Effector memory CD8-positive, alpha-beta T cell (primary cell): ENCODE data around the gene ENAM.

Experiments used
- ATAC-seq: fragments of 150-1000 bp; cut with Tn5 transposase; replicated peaks from 2 replicates; pipeline ENCODE4 v1.10.0; 2021; ENCODE audit warnings: mild to moderate bottlenecking, moderate library complexity
- DNase-seq, 3 experiments: peaks; one replicate each; pipeline ENCODE4 v3.0.0; 2021
- H3K27ac Mint-ChIP-seq, 2 donors: one replicate each; pipeline ENCODE4 v1.8.0; 2022; ENCODE audit warnings: mild to moderate bottlenecking in 2 of 2, mixed read lengths in 2 of 2, moderate library complexity in 2 of 2
- H3K27me3 Mint-ChIP-seq, 2 donors: one replicate each; pipeline ENCODE4 v1.8.0; 2022; ENCODE audit warnings: mixed read lengths in 2 of 2
- H3K36me3 Mint-ChIP-seq: one replicate; pipeline ENCODE4 v1.8.0; 2022; ENCODE audit warnings: mild to moderate bottlenecking, moderate library complexity, mixed read lengths; ENCODE audit not compliant: insufficient read depth
- H3K4me1 Mint-ChIP-seq, 2 donors: one replicate each; pipeline ENCODE4 v1.8.0; 2022; ENCODE audit warnings: low read depth in 2 of 2, mixed read lengths in 2 of 2
- H3K4me3 Mint-ChIP-seq, 2 donors: one replicate each; pipeline ENCODE4 v1.8.0; 2022; ENCODE audit warnings: mild to moderate bottlenecking in 2 of 2, mixed read lengths in 2 of 2, moderate library complexity in 2 of 2
- H3K9me3 Mint-ChIP-seq, 2 donors: one replicate each; pipeline ENCODE4 v1.8.0; 2022; ENCODE audit warnings: mixed read lengths in 2 of 2
- total RNA-seq, 9 experiments: gene quantifications; one replicate each; lab custom pipeline; 2026; lab: John Stamatoyannopoulos, UW

Gene ENAM
- 0 to 0.11 (median 0) reads per million in 9 experiments for total RNA-seq

- ATAC-seq (no peak), DNase-seq (no peak)
- H3K27me3 Mint-ChIP-seq = peaks cover 0 to 5% of the 10 kb centered on the region in 2 donors
- peaks cover 2% of the 10 kb centered on the region for H3K36me3 Mint-ChIP-seq
- no peak within 1 kb of the TSS for H3K4me3 Mint-ChIP-seq
- no peak within 1 kb of the TSS for H3K27ac Mint-ChIP-seq
- no peaks in the 10 kb centered on the region for H3K4me1 Mint-ChIP-seq
- H3K9me3 Mint-ChIP-seq = no peaks in the 10 kb centered on the region
These were observed at the start of gene ENAM for GRCh38 chr4:70628444-70628843. Gene ENAM (plus strand): TSS chr4:70628744. CDS start chr4:70629501, 757 bp downstream.

GRCh38 chr4:70581980-70582379 lies 46.6 kb upstream of the ENAM start:
- H3K27me3 Mint-ChIP-seq = peaks cover 17 to 18% of the 10 kb centered on the region in 2 donors
- no peak overlapping the region for H3K4me3 Mint-ChIP-seq
- H3K4me1 Mint-ChIP-seq = no peaks in the 10 kb centered on the region
- H3K9me3 Mint-ChIP-seq = no peaks in the 10 kb centered on the region
- ATAC-seq = no peak
- no peak overlapping the region for H3K27ac Mint-ChIP-seq
- DNase-seq = no peak
- no peaks in the 10 kb centered on the region for H3K36me3 Mint-ChIP-seq

- no peak for ATAC-seq
- H3K36me3 Mint-ChIP-seq = no peaks in the 10 kb centered on the region
- H3K4me1 Mint-ChIP-seq = no peaks in the 10 kb centered on the region
- H3K9me3 Mint-ChIP-seq = no peaks in the 10 kb centered on the region
- H3K4me3 Mint-ChIP-seq = no peak overlapping the region
- no peak for DNase-seq
- peaks cover 0 to 17% of the 10 kb centered on the region in 2 donors for H3K27me3 Mint-ChIP-seq
- no peak overlapping the region for H3K27ac Mint-ChIP-seq
These were observed 44.4 kb upstream of the ENAM start for GRCh38 chr4:70583952-70584834.

DNA sequence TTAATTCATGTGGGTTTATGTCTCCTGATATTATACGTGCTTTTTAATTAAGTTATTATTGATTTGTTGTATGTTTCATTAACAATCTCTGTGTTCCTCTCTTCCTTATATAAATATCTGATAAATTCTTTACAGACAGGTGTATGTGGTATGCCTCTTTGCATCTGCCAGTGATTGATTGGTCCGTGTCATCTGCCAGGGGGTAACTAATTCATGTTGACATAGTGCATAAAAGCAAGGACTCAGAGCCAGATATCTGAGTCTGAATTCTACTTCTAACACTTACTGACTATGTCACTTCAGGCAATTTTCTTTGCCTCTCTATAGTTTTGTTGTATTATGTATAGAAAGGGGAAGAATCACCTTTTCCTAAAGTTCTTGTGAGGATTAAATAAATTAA lies 41.7 kb upstream of the ENAM start:
- Mint-ChIP-seq H3K36me3 (no peaks in the 10 kb centered on the region), H3K9me3 (no peaks in the 10 kb centered on the region), H3K27me3 (peaks cover 0 to 9% of the 10 kb centered on the region in 2 donors), H3K4me1 (no peaks in the 10 kb centered on the region), H3K27ac (no peak overlapping the region), H3K4me3 (no peak overlapping the region)
- DNase-seq (no peak), ATAC-seq (no peak)

DNA sequence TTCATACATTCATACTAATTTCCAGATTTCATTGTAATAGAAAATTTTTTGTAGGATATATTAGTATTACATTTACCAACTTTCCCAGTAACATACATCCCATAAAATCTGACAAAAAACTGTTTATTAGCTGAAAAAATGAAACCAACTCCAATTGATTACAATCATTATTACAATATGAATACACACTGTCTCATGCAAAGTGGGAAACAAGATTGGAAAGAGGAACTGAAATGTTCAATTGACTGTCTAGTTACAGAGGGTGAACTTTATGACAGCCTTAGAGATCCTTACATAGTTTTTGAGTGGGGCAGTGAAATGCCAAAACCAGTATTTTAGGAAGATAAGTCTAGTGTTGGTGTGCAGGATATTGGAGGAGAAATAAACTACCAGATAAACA lies 38.8 kb upstream of the ENAM start:
- peaks cover 0 to 9% of the 10 kb centered on the region in 2 donors for H3K27me3 Mint-ChIP-seq
- no peaks in the 10 kb centered on the region for H3K36me3 Mint-ChIP-seq
- H3K27ac Mint-ChIP-seq = no peak overlapping the region
- H3K4me1 Mint-ChIP-seq = no peaks in the 10 kb centered on the region
- no peak overlapping the region for H3K4me3 Mint-ChIP-seq
- no peaks in the 10 kb centered on the region for H3K9me3 Mint-ChIP-seq
- ATAC-seq = no peak
- DNase-seq = no peak

DNA sequence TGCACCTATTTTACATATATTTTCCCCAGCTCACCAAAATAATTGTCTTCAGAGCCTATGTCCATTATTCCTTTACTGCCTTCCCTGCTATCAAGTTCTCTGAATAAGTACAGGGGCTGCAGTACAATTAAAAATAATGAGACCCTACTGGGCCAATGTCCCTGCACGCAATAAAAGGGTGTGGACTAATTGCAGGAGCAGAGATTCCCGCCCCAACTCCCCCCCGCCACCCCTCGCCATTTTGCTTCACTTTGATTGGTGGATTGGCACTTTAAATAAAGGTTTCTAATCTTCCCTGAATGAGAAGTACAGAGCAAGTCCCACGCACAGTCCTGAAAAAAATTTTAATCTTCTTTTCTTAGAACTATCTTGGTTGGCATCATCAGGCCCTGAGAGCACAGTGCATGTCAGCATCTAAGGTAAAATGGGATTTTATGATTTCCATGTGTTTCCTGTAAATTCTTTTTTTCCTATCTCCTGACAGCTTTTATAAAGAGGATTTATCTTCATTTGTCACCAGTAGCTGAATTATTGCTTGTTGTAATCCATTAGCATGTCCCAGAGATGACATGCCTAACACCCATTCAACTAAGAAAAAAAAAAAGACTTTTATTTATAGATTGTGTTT lies 36.5 kb upstream of the ENAM start, which contains the start of gene AMBN:
AMBN (plus strand) TSS at position 302 of the 628 bp plus-strand sequence; CDS start at position 405, 103 bp downstream.
- no peak within 1 kb of the TSS for H3K27ac Mint-ChIP-seq

GRCh38 chr4:70594196-70594595 lies 34.3 kb upstream of the ENAM start:
- DNase-seq (no peak), ATAC-seq (no peak)
- Mint-ChIP-seq H3K27me3 (peaks cover 0 to 5% of the 10 kb centered on the region in 2 donors), H3K36me3 (no peaks in the 10 kb centered on the region), H3K9me3 (no peaks in the 10 kb centered on the region), H3K4me1 (no peaks in the 10 kb centered on the region), H3K27ac (no peak overlapping the region), H3K4me3 (no peak overlapping the region)

More for the DNA sequence above, 36.5 kb upstream of the ENAM start, which contains the start of gene AMBN:
- no peaks in the 10 kb centered on the region for H3K9me3 Mint-ChIP-seq
- ATAC-seq (no peak), DNase-seq (no peak)
- H3K36me3 Mint-ChIP-seq = no peaks in the 10 kb centered on the region
- H3K27me3 Mint-ChIP-seq = peaks cover 0 to 13% of the 10 kb centered on the region in 2 donors
- H3K4me1 Mint-ChIP-seq = no peaks in the 10 kb centered on the region
- no peak within 1 kb of the TSS for H3K4me3 Mint-ChIP-seq

GRCh38 chr4:70600305-70600704 lies 28.2 kb upstream of the ENAM start:
- Mint-ChIP-seq H3K4me1 (peaks cover 0 to 2% of the 10 kb centered on the region in 2 donors), H3K4me3 (no peak overlapping the region), H3K27me3 (peaks cover 0 to 10% of the 10 kb centered on the region in 2 donors), H3K27ac (no peak overlapping the region), H3K36me3 (no peaks in the 10 kb centered on the region), H3K9me3 (no peaks in the 10 kb centered on the region)
- ATAC-seq (no peak), DNase-seq (no peak)

DNA sequence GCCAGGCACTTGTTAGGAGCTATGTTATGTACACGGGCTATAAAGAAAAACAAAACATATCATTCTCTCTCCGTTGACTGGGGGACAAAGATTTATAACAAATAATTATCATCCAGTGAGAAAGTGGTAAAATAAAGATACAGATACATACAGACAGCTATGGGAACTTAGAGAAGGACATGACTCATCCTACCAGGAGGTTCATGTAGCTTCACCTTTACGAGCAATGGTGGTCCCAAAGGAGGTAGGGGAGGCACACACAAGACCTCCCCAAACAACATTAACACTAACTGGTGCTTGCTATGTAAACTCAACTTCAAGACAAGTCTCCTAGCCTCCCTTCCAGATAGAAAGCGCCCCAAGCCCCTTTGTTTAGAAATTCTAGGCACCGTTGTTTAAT lies 27.6 kb upstream of the ENAM start:
- DNase-seq (no peak), ATAC-seq (no peak)
- Mint-ChIP-seq H3K36me3 (no peaks in the 10 kb centered on the region), H3K27me3 (peaks cover 5 to 10% of the 10 kb centered on the region in 2 donors), H3K4me3 (no peak overlapping the region), H3K4me1 (peaks cover 0 to 2% of the 10 kb centered on the region in 2 donors), H3K27ac (no peak overlapping the region), H3K9me3 (no peaks in the 10 kb centered on the region)

GRCh38 chr4:70601422-70602039 lies 27.0 kb upstream of the ENAM start:
- H3K9me3 Mint-ChIP-seq = no peaks in the 10 kb centered on the region
- ATAC-seq = peak; percentile 90
- peaks cover 10% of the 10 kb centered on the region in 2 donors for H3K27me3 Mint-ChIP-seq
- no peak overlapping the region for H3K27ac Mint-ChIP-seq
- peaks cover 0 to 2% of the 10 kb centered on the region in 2 donors for H3K4me1 Mint-ChIP-seq
- peak; percentile 47 to 53 (median 52) for DNase-seq
- no peak overlapping the region for H3K4me3 Mint-ChIP-seq
- no peaks in the 10 kb centered on the region for H3K36me3 Mint-ChIP-seq

DNA sequence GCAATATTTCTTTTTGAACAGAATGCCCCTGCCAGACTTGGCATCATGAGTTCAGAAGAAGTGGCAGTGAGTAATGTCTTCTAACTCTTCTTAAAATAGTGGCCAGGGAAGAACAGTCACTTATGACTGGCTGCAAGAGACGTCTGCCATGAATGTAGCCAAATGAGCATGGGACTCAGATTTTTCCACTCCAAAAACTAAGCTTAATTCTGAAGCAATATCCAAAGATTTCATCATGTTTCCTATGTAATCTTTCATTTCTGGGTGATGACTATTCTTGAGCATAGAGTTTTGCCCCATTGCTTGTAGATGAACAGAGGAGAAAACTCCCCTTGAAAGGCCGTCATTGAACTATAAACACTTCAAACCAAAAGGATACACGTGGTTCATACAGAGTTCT lies 24.7 kb upstream of the ENAM start:
- peaks cover 17 to 28% of the 10 kb centered on the region in 2 donors for H3K27me3 Mint-ChIP-seq
- peaks cover 0 to 2% of the 10 kb centered on the region in 2 donors for H3K4me1 Mint-ChIP-seq
- no peak overlapping the region for H3K4me3 Mint-ChIP-seq
- no peaks in the 10 kb centered on the region for H3K36me3 Mint-ChIP-seq
- DNase-seq (no peak), ATAC-seq (no peak)
- H3K27ac Mint-ChIP-seq = no peak overlapping the region
- H3K9me3 Mint-ChIP-seq = no peaks in the 10 kb centered on the region

DNA sequence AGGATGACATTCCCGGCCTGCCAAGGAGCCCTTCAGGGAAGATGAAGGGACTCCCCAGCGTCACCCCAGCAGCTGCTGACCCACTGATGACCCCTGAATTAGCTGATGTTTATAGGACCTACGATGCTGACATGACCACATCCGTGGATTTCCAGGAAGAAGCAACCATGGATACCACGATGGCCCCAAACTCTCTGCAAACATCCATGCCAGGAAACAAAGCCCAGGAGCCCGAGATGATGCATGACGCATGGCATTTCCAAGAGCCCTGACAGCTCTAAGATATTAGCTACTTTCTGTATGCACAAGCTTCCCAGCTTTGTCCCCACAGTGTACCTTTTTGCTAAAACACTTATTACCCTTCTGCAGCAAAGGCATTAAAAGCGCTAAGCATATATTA lies 22.1 kb upstream of the ENAM start:
- Mint-ChIP-seq H3K27me3 (peaks cover 18 to 49% of the 10 kb centered on the region in 2 donors), H3K36me3 (no peaks in the 10 kb centered on the region), H3K4me3 (no peak overlapping the region), H3K9me3 (no peaks in the 10 kb centered on the region), H3K27ac (no peak overlapping the region), H3K4me1 (no peaks in the 10 kb centered on the region)
- ATAC-seq = no peak
- DNase-seq = no peak

DNA sequence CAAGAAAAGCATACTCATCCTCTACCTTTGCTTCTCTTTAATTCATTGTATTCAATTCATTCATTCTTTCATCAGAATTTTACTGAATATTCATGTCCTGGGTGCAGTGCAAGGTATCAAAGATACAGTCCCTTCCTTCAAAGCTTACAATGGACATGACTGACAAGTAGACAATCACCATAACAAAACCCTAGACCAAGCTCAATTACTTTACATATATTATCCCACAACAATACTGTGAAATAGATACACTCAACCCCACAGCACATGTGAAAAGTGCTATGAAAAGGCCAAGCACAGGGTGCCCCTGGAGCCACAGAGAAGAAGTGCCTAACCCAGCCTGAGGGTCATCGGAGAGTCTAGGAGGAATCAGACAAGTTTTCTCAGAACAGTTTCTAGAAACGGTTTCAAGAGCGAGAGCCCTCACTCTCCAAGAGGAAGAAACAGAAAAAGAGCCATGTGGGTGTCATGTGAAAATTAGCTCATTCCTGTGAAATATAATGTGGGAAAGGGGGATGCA lies 21.1 kb upstream of the ENAM start:
- Mint-ChIP-seq H3K27me3 (peaks cover 25 to 55% of the 10 kb centered on the region in 2 donors), H3K9me3 (no peaks in the 10 kb centered on the region), H3K36me3 (no peaks in the 10 kb centered on the region), H3K4me1 (no peaks in the 10 kb centered on the region), H3K4me3 (no peak overlapping the region), H3K27ac (no peak overlapping the region)
- ATAC-seq (no peak), DNase-seq (no peak)
